GM10847 (cell line): ENCODE results near the gene GINS2.

ENCODE experiments used
- POLR2A ChIP-seq: IDR thresholded peaks from 2 replicates; pipeline ENCODE4 v1.6.1; 2011; ENCODE audit not compliant: insufficient read length; ENCODE audit errors: extremely low read depth

The GINS2 gene

GRCh38 chr16:85627526-85628264, 61.1 kb downstream of the GINS2 start:
- TF ChIP-seq POLR2A: no peak

DNA sequence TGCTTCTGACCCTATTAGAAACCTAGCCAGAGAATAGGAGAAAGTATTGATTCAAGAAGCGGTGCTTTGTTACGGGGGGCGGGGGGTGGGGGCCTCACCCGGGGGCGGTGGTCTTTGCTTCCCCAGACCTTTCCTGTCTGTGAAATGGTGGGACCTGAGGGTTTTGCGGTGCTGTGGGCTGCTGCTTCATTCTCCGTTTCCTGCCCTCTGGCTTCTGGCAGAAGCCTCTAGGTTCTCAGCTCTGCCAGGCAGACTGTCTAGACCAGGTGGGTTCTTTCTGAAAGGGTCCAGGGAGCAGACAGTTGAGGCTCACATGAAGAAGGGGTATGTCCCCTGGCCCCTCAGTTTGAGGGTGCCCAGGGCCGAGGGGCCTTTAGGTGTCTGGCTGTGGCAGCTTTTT, 61.7 kb downstream of the GINS2 start:
- no peak for TF ChIP-seq POLR2A
